ENCODE data around the gene CLBA1. TPM values are rescaled to one million over a fixed set of nuclear protein-coding genes. Genes with fewer than 3 reads are reported as not detected.

Gene CLBA1
- total RNA-seq, 2 experiments from 2014 or later, result 0.47 to 0.67 TPM

GRCh38 chr14:104975481-104976197, 9.9 kb upstream of the CLBA1 start:
- Mint-ChIP-seq H3K4me3 (no peak overlapping the region), H3K4me1 (ENCODE audit: low read depth) (peaks cover 11% of the 10 kb centered on the region), H3K36me3 (ENCODE audit: low read depth) (no peaks in the 10 kb centered on the region), H3K27ac (no peak overlapping the region), H3K9me3 (no peaks in the 10 kb centered on the region), H3K27me3 (peaks cover 26% of the 10 kb centered on the region)
- ChIA-PET POLR2A (interaction anchor here (0.7 to 1.3 kb wide), 2 partner anchors 70 to 72 kb away, joined by 3 read pairs; no protein-coding TSS in a partner anchor), CTCF (interaction anchor here (0.7 to 4.7 kb wide), 26 partner anchors 8 to 376 kb away, joined by 3 to 87 read pairs (median 4); partner anchors contain the start of genes CDCA4, CLBA1 and JAG2)
- TF ChIP-seq CTCF (IDR thresholded peaks at IDR 0.05), result no peak
- DNase-seq (peak; percentile 52), ATAC-seq (peak; percentile 35)
- intact Hi-C loops (cut with micrococcal nuclease), result loop anchor here (1.0 kb wide), 1 partner anchor 70 kb away; no protein-coding TSS in a partner anchor

GRCh38 chr14:104976198-104977007, 9.2 kb upstream of the CLBA1 start:
- POLR2A ChIA-PET, result interaction anchor here (0.6 to 1.3 kb wide), 3 partner anchors 70 to 72 kb away, joined by 3 read pairs; no protein-coding TSS in a partner anchor
- no peak overlapping the region for H3K4me3 Mint-ChIP-seq

GRCh38 chr14:104977008-104977680, 8.4 kb upstream of the CLBA1 start:
- ATAC-seq (no peak), DNase-seq (no peak)
- Mint-ChIP-seq H3K27ac (no peak overlapping the region), H3K27me3 (peaks cover 26% of the 10 kb centered on the region), H3K4me1 (ENCODE audit: low read depth) (peaks cover 11% of the 10 kb centered on the region), H3K4me3 (peak overlapping the region; percentile 67), H3K36me3 (ENCODE audit: low read depth) (no peaks in the 10 kb centered on the region), H3K9me3 (no peaks in the 10 kb centered on the region)
- ChIA-PET CTCF (interaction anchor here (0.9 to 4.7 kb wide), 5 partner anchors 7 to 113 kb away, joined by 3 to 87 read pairs (median 5); partner anchors contain the start of gene CLBA1), POLR2A (interaction anchor here (0.6 kb wide), 1 partner anchor 69 kb away, joined by 3 read pairs; no protein-coding TSS in a partner anchor)
- no peak for TF ChIP-seq CTCF (IDR thresholded peaks at IDR 0.05)
- intact Hi-C loops (cut with micrococcal nuclease), result no loop called here

More at GRCh38 chr14:104976198-104977007, 9.2 kb upstream of the CLBA1 start:
- H3K36me3 Mint-ChIP-seq (ENCODE audit: low read depth), result no peaks in the 10 kb centered on the region
- H3K27ac Mint-ChIP-seq, result no peak overlapping the region
- CTCF ChIA-PET, result interaction anchor here (0.8 to 4.7 kb wide), 19 partner anchors 8 to 375 kb away, joined by 3 to 87 read pairs (median 4); partner anchors contain the start of genes CDCA4 and CLBA1
- peaks cover 26% of the 10 kb centered on the region for H3K27me3 Mint-ChIP-seq
- ATAC-seq (peak; percentile 85), DNase-seq (peak; percentile 87)
- TF ChIP-seq CTCF (IDR thresholded peaks at IDR 0.05), result peak; percentile 98
- no peaks in the 10 kb centered on the region for H3K9me3 Mint-ChIP-seq
- intact Hi-C loops (cut with micrococcal nuclease), result loop anchor here (1.0 kb wide), 1 partner anchor 69 kb away; no protein-coding TSS in a partner anchor
- H3K4me1 Mint-ChIP-seq (ENCODE audit: low read depth), result peaks cover 11% of the 10 kb centered on the region

GRCh38 chr14:104977681-104978653, 7.6 kb upstream of the CLBA1 start, which contains the start of gene AHNAK2:
Gene AHNAK2, minus strand, starts transcription at chr14:104978374. Its CDS starts 137 bp downstream, at chr14:104978237.
- Mint-ChIP-seq H3K4me3 (peak within 1 kb of the TSS; percentile 67), H3K36me3 (ENCODE audit: low read depth) (no peaks in the 10 kb centered on the region), H3K9me3 (no peaks in the 10 kb centered on the region), H3K27me3 (peaks cover 26% of the 10 kb centered on the region), H3K27ac (no peak within 1 kb of the TSS), H3K4me1 (ENCODE audit: low read depth) (peaks cover 11% of the 10 kb centered on the region)
- intact Hi-C loops (cut with micrococcal nuclease), result no loop called here
- peak; percentile 70 for ATAC-seq
- ChIA-PET POLR2A (interaction anchor here (0.6 to 0.8 kb wide), 2 partner anchors 42 to 43 kb away, joined by 3 read pairs; partner anchors contain the start of gene CDCA4), CTCF (interaction anchor here (1.6 to 4.7 kb wide), 2 partner anchors 66 to 68 kb away, joined by 8 to 87 read pairs; no protein-coding TSS in a partner anchor)
- no peak for TF ChIP-seq CTCF (IDR thresholded peaks at IDR 0.05)
- DNase-seq, result peak; percentile 50

Data from activated CD8-positive, alpha-beta T cell treated with anti-CD3 and anti-CD28 coated beads for 36 hours (primary cell).